Activated T-helper 9 cell treated with anti-CD3 and anti-CD28 coated beads, Interleukin-2, amount 50 U/mL, for 16 hours (primary cell): ENCODE results near the gene KIF1C.
A peak's percentile ranks its signal among the peaks of the same experiment; 100 is the strongest.
"Not testable (repeated sequence)": the region's sequence is repeated elsewhere in the genome, so short reads cannot be mapped to it uniquely, and the experiment has no call there.

ENCODE experiments used
- DNase-seq: peaks from one replicate; pipeline ENCODE4 v3.0.0-alpha.2; 2020; ENCODE audit warnings: low read depth

KIF1C gene

DNA sequence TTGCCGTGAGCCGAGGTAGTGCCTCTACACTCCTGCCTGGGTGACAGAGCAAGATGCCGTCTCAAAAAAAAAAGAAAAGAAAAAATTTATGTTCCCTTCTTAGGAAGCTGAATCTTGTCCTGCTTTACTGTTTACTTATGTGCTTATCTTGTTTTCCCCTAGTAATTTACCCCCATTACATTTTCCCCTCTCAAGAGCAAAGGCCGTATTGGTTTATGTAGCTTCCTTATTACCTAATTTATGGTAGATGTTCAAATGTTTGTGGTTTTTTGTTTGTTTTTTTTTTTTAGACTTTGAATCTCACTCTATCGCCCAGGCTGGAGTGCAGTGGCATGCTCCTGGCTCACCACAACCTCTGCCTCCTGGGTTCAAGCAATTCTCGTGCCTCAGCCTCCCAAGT, 47.7 kb downstream of the KIF1C start:
- no peak for DNase-seq

DNA sequence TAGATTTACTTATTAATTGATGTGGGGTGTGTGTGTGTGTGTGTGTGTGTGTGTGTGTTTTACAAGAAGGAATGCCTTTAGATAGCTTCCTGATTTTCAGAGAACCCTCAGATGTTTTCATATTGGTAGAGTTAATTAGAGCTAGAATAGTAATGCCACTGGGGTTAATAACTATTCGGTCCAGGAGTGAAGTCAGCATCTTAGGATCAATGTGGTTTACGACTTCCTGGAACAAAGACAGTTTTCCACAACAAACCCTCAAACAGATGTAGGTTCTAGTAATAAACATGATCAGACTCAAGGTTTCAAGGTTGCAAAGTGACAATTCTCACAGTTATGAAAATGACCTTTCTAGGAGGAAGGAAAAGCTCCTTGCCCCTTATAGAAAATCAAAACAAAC, 49.7 kb downstream of the KIF1C start:
- no peak for DNase-seq

DNA sequence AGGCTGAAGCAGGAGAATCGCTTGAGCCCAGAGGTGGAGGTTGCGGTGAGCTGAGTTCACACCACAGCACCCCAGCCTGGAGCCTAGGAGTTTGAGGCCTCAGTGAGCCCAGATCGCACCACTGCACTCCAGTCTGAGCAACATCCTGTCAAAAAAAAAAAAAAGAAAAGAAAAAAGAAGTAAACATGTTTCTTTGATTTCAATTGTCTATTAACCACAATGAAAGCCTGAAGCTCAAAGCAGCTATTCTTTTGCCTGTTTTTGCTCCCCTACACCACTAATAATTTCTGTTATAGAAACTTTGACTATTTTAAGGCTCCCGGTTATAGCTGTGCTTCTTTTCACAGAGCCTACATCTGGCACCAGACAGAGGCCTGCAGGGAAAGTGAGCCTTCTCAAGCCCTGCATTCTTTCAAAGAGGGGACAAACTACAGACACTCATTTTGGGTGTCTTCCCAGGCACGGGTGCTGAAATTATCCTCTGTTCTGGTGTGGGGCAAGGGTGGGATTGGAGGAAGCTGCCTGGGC, 51.6 kb downstream of the KIF1C start:
- peak; percentile 38 for DNase-seq

DNA sequence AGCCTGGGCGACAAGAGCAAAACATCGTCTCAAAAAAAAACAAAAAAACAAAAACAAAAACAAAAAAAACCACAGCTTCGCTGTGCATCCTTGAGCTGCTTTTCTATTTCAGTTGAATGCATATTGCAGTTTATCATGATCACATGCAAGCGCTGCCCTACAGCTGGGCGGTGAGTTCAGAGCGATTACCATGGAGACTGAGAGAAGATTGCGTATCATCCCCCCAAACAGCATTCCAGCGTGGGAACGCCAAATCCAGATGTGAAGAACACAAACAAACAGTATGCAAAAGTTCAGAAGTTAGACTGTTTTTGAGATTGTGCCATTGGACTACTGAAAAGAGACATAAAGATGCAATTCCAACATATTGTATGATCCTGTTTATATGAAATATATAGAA, 52.5 kb downstream of the KIF1C start:
- no peak for DNase-seq

DNA sequence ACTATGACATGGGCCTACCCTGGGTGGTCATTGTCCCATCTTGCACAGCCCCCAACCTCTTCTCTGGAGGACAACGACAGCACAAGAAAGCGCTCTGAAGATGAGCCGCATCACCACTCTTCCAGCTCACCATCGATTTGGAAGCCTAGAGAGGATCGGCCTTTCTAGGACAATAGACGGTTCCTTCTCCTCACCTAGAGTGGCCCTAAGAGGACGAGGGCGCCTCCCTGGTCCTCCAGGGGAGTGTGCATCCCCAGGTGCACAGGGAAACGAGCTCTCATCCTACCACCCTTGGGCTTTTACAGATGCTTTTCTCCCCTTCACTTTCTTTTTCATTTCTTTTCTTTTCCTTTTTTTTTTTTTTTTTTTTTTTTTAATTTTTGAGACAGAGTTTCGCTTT, 57.8 kb downstream of the KIF1C start:
- DNase-seq, result no peak

DNA sequence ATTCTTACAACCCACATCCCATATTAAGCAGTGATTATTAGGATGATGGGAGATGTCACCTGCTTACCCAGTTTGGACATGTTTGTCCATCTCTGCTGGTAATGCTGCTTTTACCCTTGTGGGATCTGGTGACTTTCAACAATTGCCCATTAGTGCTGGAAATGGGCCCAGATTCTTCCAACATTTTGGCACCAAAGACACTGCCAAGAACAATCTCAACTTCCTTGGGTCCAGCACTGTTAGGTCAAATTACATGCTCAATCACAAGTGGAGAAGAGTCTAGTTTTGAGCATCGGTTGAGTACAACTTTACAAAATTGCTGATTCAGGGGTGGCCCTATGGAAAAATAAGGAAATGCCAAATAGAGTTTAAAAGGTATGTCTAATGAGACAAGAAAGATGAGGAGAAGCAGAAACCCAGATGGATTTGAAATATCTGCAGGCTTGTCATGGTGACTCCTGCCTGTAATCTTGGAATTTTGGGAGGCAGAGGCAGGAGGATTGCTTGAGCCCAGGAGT, 67.5 kb downstream of the KIF1C start:
- no peak for DNase-seq

DNA sequence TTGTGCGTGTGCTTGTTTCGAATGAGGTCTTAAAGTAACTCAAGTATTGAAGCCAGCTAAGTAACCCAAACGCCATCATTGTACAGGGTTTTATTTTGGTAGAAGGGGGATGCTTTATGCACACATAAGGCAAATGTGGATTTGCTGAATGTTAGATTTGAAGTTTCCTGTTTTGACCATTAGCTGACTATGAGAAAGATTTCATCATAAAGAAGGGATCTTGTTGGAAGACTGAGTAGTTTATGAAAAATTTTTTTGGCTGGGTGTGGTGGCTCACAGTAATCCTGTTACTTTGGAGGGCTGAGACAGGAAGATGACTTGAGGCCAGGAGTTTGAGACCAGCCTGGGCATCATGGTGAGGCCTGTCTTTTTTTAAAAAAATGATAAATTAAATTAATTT, 70.5 kb downstream of the KIF1C start:
- DNase-seq, result no peak

DNA sequence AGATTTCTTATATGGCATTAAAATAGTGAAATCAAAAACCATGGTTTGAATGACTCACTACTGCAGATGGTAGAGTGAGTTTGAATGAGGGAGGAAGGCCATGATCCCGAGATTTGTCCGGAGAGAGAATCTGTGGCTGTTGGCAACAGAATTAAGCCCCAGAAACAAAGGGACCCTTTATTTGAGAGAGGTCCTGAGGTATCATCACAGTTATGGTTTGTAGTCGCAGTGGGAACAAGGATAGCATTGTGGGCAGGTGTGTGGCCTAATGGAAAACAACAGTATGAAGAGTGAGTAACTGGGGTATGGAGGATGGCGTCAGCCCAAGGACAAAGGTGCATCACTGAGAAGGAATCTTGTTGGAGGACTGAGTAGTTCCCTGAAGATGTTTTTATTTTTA, 72.0 kb downstream of the KIF1C start:
- no peak for DNase-seq

DNA sequence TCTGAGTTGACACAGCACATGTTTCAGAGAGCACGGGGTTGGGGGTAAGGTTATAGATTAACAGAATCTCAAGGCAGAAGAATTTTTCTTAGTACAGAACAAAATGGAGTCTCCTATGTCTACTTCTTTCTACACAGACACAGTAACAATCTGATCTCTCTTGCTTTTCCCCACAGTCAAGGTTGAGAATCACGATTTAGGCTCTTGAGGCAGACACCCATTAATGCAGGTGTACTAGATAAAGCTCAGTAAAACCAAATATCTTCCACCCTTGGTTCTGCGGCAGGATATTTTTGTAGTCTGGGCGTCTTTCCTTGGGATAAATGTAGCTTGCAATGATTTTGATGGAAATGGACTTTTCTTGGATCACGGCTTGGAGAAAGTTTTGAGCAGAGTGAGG, 77.7 kb downstream of the KIF1C start:
- not testable (repeated sequence) for DNase-seq

DNA sequence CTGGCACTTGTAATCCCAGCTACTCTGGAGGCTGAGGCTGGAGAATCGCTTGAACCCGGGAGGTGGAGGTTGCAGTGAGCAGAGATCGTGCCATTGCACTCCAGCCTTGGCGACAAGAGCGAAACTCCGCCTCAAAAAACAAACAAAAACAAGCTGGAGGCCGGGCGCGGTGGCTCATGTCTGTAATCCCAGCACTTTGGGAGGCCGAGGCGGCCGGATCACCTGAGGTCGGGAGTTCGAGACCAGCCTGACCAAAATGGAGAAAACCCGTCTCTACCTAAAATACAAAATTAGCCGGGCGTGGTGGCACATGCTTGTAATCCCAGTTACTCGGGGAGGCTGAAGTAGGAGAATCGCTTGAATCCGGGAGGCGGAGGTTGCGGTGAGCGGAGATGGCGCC, 79.5 kb downstream of the KIF1C start:
- DNase-seq, result not testable (repeated sequence)

DNA sequence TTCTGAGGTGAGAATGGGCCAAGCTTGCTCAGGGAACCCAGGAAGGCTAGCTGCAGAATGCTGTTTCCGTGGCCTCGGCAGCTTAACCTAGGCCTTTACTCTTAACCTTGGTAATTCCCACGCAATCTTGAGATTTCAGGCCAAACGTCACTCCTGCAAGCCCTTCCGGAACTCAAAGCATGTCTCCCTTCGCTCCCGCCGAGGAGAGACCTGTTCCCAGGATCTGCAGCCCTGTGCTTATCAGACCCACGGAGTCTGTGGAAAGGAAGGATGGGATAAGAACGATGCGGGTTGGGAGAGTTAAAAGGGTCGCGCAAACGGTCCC, 80.0 kb downstream of the KIF1C start:
- DNase-seq, result no peak
